Inflammatory macrophage treated with lipopolysaccharide for 1 hour (primary cell): ENCODE measurements around the gene THSD8.
"Not testable (repeated sequence)": the region's sequence is repeated elsewhere in the genome, so short reads cannot be mapped to it uniquely, and the experiment has no call there.

Experiments used
- DNase-seq, 2 donors: peaks; one replicate each; pipeline ENCODE4 v3.0.0-alpha.2; 2020 to 2022

The THSD8 gene

GRCh38 chr19:12825254-12826131 lies 23.6 kb downstream of the THSD8 start:
- no peak for DNase-seq

GRCh38 chr19:12828494-12828893 lies 26.6 kb downstream of the THSD8 start:
- DNase-seq: no peak

- DNase-seq: no peak
Observed at GRCh38 chr19:12833418-12833737, 31.5 kb downstream of the THSD8 start.

GRCh38 chr19:12833738-12834565 lies 32.1 kb downstream of the THSD8 start:
- no peak for DNase-seq

- DNase-seq: no peak
Observed at GRCh38 chr19:12834566-12834943, 32.7 kb downstream of the THSD8 start, which contains the start of gene RTBDN. RTBDN (minus strand) TSS chr19:12834579; CDS start chr19:12829979, 4,600 bp downstream.

- peak in 1 of 2 donors; percentile 20 for DNase-seq
Observed at GRCh38 chr19:12834976-12835757, 33.3 kb downstream of the THSD8 start.

GRCh38 chr19:12836529-12836863 lies 34.6 kb downstream of the THSD8 start:
- no peak for DNase-seq

GRCh38 chr19:12837225-12837624 lies 35.4 kb downstream of the THSD8 start:
- no peak for DNase-seq

- peak in 1 of 2 donors; percentile 45 for DNase-seq
Observed at GRCh38 chr19:12838182-12838885, 36.5 kb downstream of the THSD8 start, which contains the start of gene MAST1. MAST1 (plus strand) TSS chr19:12838515; CDS start chr19:12838573, 58 bp downstream.

GRCh38 chr19:12838886-12839756 lies 37.3 kb downstream of the THSD8 start:
- DNase-seq: no peak

- DNase-seq: peak; percentile 55 to 66
Observed at GRCh38 chr19:12840091-12841079, 38.5 kb downstream of the THSD8 start.

GRCh38 chr19:12841094-12841493 lies 39.2 kb downstream of the THSD8 start:
- no peak for DNase-seq

GRCh38 chr19:12842511-12842910 lies 40.6 kb downstream of the THSD8 start:
- DNase-seq: no peak

GRCh38 chr19:12843328-12843727 lies 41.5 kb downstream of the THSD8 start:
- DNase-seq: no peak

- peak; percentile 29 to 38 for DNase-seq
Observed at GRCh38 chr19:12843999-12844732, 42.3 kb downstream of the THSD8 start.

GRCh38 chr19:12846613-12847012 lies 44.7 kb downstream of the THSD8 start:
- DNase-seq: not testable (repeated sequence)

GRCh38 chr19:12847159-12848139 lies 45.6 kb downstream of the THSD8 start:
- peak; percentile 56 to 94 for DNase-seq
